NCI-H524 treated with DMSO at 0.1 percent for 48 hours (cell line): ENCODE data around the gene ANKRD33B.
A peak's percentile ranks its signal among the peaks of the same experiment; 100 is the strongest.

ENCODE experiments used
- DNase-seq: peaks from one replicate; lab custom pipeline; 2025; lab: John Stamatoyannopoulos, UW

Gene ANKRD33B

DNA sequence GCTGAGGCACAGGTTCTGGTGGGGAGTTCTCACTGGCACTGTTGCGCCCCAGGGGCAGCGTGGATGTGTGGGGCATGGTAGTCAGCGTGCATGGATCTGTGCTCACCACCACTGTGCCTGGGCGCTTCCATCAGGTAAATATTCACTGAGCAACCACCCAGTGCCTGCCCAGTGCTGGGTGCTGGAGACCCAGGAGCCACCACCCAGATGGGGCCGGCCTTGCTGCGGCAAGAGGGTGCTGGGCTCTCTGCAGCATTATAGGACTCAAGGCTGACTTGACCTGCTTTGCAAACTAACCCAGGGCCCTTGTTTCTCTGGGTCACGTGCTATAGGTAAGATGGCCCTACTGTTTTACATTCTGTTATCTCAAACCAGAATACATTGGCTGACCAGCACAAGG, 136.6 kb downstream of the ANKRD33B start:
- DNase-seq: no peak

DNA sequence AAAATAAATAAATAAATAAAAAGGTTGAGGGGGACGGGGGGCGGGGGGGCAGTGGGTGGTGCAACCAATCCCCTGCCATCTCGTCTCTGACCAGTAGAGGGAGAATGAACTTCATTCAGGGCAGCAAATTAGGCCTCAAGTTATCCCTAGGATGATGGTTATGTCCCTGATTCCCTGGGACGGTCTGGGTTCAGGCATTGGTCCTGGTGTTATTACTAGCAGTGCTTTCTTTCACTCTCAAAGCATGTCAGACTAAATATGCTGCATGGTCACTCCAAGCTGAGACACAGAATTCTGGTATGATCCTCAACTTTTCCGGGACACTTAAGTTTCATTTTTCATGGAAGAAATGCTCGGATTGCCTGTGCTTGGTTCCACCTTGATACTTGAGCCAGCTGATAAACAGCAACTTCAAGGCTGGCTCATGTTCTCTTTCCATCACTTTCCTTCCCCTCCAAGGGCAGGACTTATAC, 137.7 kb downstream of the ANKRD33B start:
- peak; percentile 7 for DNase-seq

DNA sequence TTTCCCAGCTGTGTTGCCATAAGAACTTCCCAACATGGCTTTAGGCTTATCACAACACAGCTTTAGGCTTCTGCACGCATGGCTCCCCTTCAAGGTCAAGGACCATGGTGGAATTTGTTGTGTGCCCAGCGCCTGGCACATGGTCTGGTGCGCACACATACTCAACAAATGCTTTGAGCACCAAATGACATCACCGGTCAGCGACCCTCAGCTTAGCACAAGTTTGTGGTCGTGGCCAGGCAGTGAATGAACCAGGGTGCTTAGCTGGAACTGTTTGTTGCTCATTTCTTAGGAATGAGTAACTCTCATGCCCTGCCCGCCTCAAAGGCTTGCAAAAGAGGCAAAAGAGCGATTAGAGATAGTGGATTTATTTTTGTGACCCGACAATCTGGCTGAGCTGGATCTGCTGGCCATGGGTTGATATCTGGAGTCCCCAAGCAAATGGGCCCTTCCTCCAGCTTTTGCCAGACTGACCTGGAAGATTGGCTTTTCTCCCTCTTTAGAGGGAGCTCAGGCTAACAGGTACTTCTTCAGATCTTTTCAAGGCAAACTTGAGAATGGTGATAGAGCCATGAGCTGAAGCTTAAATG, 138.3 kb downstream of the ANKRD33B start:
- no peak for DNase-seq

DNA sequence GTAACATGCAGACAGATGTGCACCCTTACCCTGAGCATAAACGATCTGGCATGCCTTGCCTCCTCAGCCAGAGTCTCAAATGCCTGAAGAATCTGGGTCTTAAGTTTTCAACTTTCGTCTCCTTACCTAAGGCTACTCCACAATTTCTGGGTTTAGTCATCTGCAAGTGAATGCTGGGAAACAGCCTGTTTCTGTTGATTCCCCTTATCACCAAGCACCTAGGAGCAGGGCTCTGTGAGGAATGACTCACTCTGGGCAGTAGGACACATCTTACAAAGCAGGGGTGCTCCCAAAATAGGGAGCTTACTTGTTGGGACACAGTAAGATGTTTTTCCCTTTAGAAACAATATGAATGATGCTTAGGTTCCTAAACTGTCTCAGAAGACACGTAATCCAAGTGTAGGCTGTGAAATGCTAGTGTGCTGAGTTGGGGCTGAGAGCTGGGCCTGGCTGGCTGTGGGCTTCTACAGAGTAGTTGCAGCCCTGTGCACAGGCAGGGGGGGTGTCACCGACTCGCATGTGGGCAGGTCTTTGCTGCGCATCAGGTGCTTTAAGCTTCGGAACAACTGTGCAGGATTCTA, 139.1 kb downstream of the ANKRD33B start:
- no peak for DNase-seq

DNA sequence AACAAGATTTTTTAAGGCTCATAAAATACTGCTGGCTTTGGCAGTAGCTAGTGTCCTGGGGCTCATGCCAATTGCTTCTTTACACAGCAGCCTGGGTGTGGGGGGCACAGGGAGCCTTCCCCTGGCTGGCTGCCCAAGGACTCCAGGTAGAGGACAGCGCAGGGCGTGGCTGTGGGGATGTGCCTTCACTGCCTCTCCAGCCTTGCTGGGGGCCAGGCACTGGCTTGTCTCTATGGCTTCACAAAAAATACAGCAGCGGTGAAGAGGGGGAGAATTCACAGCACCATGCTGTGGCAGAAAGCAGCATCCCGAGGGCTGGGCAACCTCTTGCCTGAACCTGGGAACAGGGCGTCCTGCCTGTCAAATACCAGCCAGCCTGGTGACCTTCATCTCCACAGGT, 139.8 kb downstream of the ANKRD33B start:
- no peak for DNase-seq

DNA sequence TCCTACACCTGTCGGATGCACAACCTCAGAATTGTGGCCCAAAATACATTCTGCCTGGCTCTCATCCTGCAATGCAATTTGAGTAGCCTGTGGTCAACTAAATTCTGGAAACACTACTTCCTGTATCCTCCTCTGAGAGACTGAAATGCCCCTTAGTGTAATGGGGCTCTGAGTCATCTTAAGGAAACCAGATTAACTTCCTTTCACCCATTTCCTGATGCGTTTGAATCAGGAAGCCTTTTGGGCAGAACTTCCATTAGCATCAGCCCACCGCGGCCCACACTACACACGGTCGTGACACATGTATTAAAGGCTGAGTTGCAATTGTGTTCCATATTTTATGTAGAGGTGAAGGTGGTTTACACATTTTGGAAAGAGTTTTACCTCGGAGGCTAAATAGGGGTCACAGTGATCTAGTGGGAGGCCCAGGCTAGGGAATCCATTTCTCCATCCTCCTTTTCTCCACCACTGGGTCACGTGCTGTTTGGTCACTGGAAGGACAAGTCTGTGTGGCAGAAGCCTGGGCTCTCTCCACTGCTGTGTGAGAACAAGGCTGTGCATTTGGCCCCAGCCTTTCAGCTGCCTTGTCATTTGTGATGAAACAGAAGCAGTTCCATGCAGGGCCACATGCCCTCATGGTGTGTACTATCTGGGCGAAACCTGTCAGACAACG, 141.2 kb downstream of the ANKRD33B start:
- no peak for DNase-seq

DNA sequence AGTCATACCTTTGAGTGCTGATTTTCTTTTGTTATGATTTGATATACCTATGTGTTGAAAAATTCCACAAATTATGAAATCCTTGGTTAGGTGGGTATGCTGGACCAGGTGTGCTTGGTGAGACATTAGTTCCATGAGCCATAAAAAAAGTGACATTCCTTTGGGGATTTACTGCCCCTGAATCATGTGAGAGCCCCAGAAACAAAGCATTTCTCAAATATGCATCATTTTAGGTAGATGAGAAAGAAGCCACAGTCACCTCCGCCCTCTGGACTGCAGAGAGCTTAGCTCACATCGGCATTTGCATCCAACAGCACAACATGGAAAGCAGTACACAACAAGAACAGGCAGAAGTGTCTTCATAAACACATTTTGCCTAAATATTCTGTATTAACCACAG, 141.9 kb downstream of the ANKRD33B start:
- DNase-seq: no peak

DNA sequence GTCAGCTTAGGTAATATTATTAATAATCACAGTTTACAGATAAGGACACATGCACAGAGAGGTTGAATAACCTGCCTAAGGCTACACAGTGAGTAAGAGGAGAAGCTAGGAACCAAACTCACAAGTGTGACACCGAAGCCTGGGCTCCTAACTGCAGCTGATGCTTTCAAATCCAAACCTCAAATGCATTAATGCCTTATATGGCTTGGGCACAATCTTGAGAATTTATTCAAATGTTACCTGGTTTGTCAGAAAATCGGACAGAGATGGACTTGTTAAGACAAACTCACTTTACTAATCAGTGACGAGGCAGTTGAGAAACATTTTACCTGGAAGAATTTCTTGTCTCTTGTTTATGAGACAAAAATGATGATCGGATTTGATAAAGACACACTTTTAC, 142.5 kb downstream of the ANKRD33B start:
- no peak for DNase-seq
